GM12878 (cell line): ENCODE data around the gene PLAGL2. TPM values are rescaled to one million over a fixed set of nuclear protein-coding genes. Genes with fewer than 3 reads are reported as not detected.

ENCODE experiments used
- ATAC-seq: fragments of 200-7000 bp; cut with Tn5 transposase; 3 replicates; pipeline ENCODE4 v1.9.1; 2020; ENCODE audit warnings: mild to moderate bottlenecking, moderate library complexity
- BruUV-seq: library from RNA; stranded (reverse); fragments of 400-500 nt; replicated peaks from 2 replicates; lab custom pipeline; 2021; lab: Mats Ljungman, UMichigan
- CTCF ChIA-PET: fragments of 300-600 bp; sonication (Branson Sonifier 250); formaldehyde crosslinking; extraction: SDS; loops from one replicate; lab custom pipeline; 2021; ENCODE audit warnings: inconsistent platforms; lab: Yijun Ruan, JAX
- POLR2A ChIA-PET: fragments of 350-600 bp; formaldehyde crosslinking; extraction: SDS; loops from one replicate; lab custom pipeline; 2021; ENCODE audit warnings: inconsistent platforms; lab: Charles Lee
- RAD21 ChIA-PET: fragments of 300-600 bp; sonication (Branson Sonifier 250); formaldehyde crosslinking; loops from one replicate; lab custom pipeline; 2023; ENCODE audit warnings: antibody characterized with exemption; ENCODE audit not compliant: unreplicated experiment; lab: Charles Lee
- SMC1A ChIA-PET: fragments of 300-600 bp; sonication (Branson Sonifier 250); formaldehyde crosslinking; loops from one replicate; lab custom pipeline; 2023; ENCODE audit not compliant: unreplicated experiment, uncharacterized antibody; lab: Charles Lee
- DNase-seq: peaks from one replicate; pipeline ENCODE4 v3.0.0-alpha.2; 2011; ENCODE audit warnings: low read depth, low spot score
- FAIRE-seq: peaks from 3 replicates; lab custom pipeline; 2011; peaks lifted over from hg19 to GRCh38; lab: Jason Lieb, UNC
- H2AFZ ChIP-seq: 2 replicates; pipeline ENCODE4 v1.6.0; 2011; ENCODE audit warnings: low read depth, low read length, control low read depth; ENCODE audit not compliant: control insufficient read depth
- H3K27ac ChIP-seq: 2 replicates; pipeline ENCODE4 v1.5.1; 2011; ENCODE audit warnings: control low read depth; ENCODE audit not compliant: control insufficient read depth, insufficient read depth
- H3K27me3 ChIP-seq, 2 experiments: replicated peaks in 1 of 2; 2 replicates each; pipeline versions ENCODE4 v1.6.0 to v1.6.1; 2011; ENCODE audit warnings: low read length in 1 of 2; ENCODE audit not compliant: control insufficient read depth in 2 of 2, insufficient read depth in 2 of 2
- H3K36me3 ChIP-seq, 2 experiments: 2 replicates each; pipeline ENCODE4 v1.5.1; 2011; ENCODE audit warnings: low read length in 1 of 2; ENCODE audit not compliant: control insufficient read depth in 2 of 2, insufficient read depth in 2 of 2
- H3K4me1 ChIP-seq: 2 replicates; pipeline ENCODE4 v1.6.1; 2011; ENCODE audit warnings: mild to moderate bottlenecking, low read length, moderate library complexity, mixed read lengths; ENCODE audit not compliant: control insufficient read depth, insufficient read depth
- H3K4me2 ChIP-seq: 2 replicates; pipeline ENCODE4 v1.6.0; 2011; ENCODE audit warnings: control low read depth; ENCODE audit not compliant: control insufficient read depth, insufficient read depth
- H3K4me3 ChIP-seq: fragments of 200-600 bp; sonication (generic); 2 replicates; pipeline ENCODE4 v1.5.1; 2016
- H3K79me2 ChIP-seq: 2 replicates; pipeline ENCODE4 v1.6.0; 2011; ENCODE audit warnings: low read length; ENCODE audit not compliant: control insufficient read depth, insufficient read depth
- H3K9ac ChIP-seq: 2 replicates; pipeline ENCODE4 v1.8.0; 2011; ENCODE audit warnings: low read length, control low read depth, mixed read lengths; ENCODE audit not compliant: control insufficient read depth, insufficient read depth
- H3K9me3 ChIP-seq: replicated peaks from 3 replicates; pipeline ENCODE4 v1.5.1; 2011; ENCODE audit warnings: mild to moderate bottlenecking, low read length; ENCODE audit not compliant: control insufficient read depth, insufficient read depth
- H4K20me1 ChIP-seq: 2 replicates; pipeline ENCODE4 v1.6.0; 2011; ENCODE audit not compliant: control insufficient read depth, insufficient read depth
- CREB1 ChIP-seq: IDR thresholded peaks from 2 replicates; pipeline ENCODE4 v1.6.1; 2012; ENCODE audit warnings: low read depth, mild to moderate bottlenecking, inconsistent platforms
- MLLT1 ChIP-seq: fragments of 450-650 bp; IDR thresholded peaks from 2 replicates; pipeline ENCODE4 v1.6.1; 2016; ENCODE audit warnings: mild to moderate bottlenecking
- MYC ChIP-seq: IDR thresholded peaks from 2 replicates; pipeline ENCODE4 v1.6.1; 2011; ENCODE audit warnings: mild to moderate bottlenecking, low read length, moderate library complexity, inconsistent platforms; ENCODE audit not compliant: insufficient read depth, insufficient replicate concordance, insufficient read length, severe bottlenecking
- PAX8 ChIP-seq: fragments of 450-650 bp; IDR thresholded peaks from 2 replicates; pipeline ENCODE4 v1.6.1; 2017; ENCODE audit warnings: mild to moderate bottlenecking, moderate library complexity
- PML ChIP-seq: IDR thresholded peaks from 2 replicates; pipeline ENCODE4 v1.6.1; 2012; ENCODE audit warnings: low read length, inconsistent platforms
- POLR2A ChIP-seq: IDR thresholded peaks from 2 replicates; pipeline ENCODE4 v1.6.1; 2011; ENCODE audit warnings: low read depth, mild to moderate bottlenecking, low read length
- POLR2AphosphoS5 ChIP-seq: IDR thresholded peaks from 2 replicates; pipeline ENCODE4 v1.6.1; 2011; ENCODE audit warnings: mild to moderate bottlenecking, low read length, inconsistent platforms
- RAD21 ChIP-seq: IDR thresholded peaks from 2 replicates; pipeline ENCODE4 v1.6.1; 2011; ENCODE audit warnings: mild to moderate bottlenecking, low read depth, low read length, moderate library complexity; ENCODE audit not compliant: insufficient read depth
- RELA ChIP-seq: fragments of 450-650 bp; IDR thresholded peaks from 2 replicates; pipeline ENCODE4 v1.8.0; 2014; ENCODE audit warnings: borderline replicate concordance; ENCODE audit not compliant: partially characterized antibody
- SKIL ChIP-seq: fragments of 450-650 bp; IDR thresholded peaks from 2 replicates; pipeline ENCODE4 v1.6.1; 2017; ENCODE audit warnings: mild to moderate bottlenecking, low read depth, inconsistent platforms; ENCODE audit not compliant: poor library complexity, severe bottlenecking
- WGBS: methylation state at CpG from one replicate; pipeline ENCODE4 v1.1.6; 2016; ENCODE audit warnings: low lambda C conversion rate; ENCODE audit not compliant: insufficient replicate concordance, insufficient coverage; ENCODE audit errors: missing lambda C conversion rate; 5-methylcytosine and 5-hydroxymethylcytosine counted together
- in situ Hi-C: fragments of 300-500 bp; cut with MboI; formaldehyde crosslinking; loops from 9 replicates; pipeline ENCODE4 v1.14.3; 2018; ENCODE audit warnings: mixed read lengths
- intact Hi-C: fragments of 100-400 bp; cut with micrococcal nuclease; formaldehyde crosslinking; loops from one replicate; pipeline ENCODE4 v1.14.2; 2022; ENCODE audit not compliant: unreplicated experiment
- polyA plus RNA-seq, 11 experiments: library from polyadenylated mRNA; depleted of rRNA in 4 of 11; unstranded in 6 of 11; stranded (reverse) in 5 of 11; fragments of >200 nt; fragmentation: Nextera tagmentation in 4 of 11; fragmentation: Illumina TruSeq in 1 of 11; extraction: Ambion mirVana in 4 of 11; extraction: Trizol in 1 of 11; gene quantifications; 1 replicate in 1 of 11; 2 replicates in 10 of 11; pipeline versions ENCODE4 v1.2.1 to v1.2.3, GENCODE V29; 2011 to 2016; ENCODE audit warnings: inconsistent platforms in 2 of 11, missing spikeins in 2 of 11, low read depth in 1 of 11
- total RNA-seq, 4 experiments: library from RNA; depleted of rRNA in 3 of 4; stranded (reverse); fragments of >200 nt in 3 of 4; fragmentation: Illumina TruSeq in 1 of 4; extraction: Trizol in 1 of 4; gene quantifications; 2 replicates each; pipeline versions ENCODE4 v1.2.1 to v1.2.3, GENCODE V29; 2013 to 2021
- TF ChIP-seq, protein P1 (sequence below): fragments of 450-650 bp; IDR thresholded peaks from 2 replicates; pipeline ENCODE4 v1.6.1; 2017; ENCODE audit warnings: antibody characterized with exemption, mild to moderate bottlenecking, moderate library complexity

Gene PLAGL2
- total and polyA plus RNA-seq, 10 of the 15 experiments (the other 5 are each of a cell fraction or from before 2014, with no cell fraction given) = 4.4 to 32.3 (median 13.3) TPM

- in situ Hi-C loops = no loop called here
- no peak for FAIRE-seq
- peaks cover 20 to 40% of the 10 kb centered on the region in 2 experiments for H3K36me3 ChIP-seq
Observed at GRCh38 chr20:32195581-32195980, 12.0 kb downstream of the PLAGL2 start.

More at GRCh38 chr20:32195581-32195980, 12.0 kb downstream of the PLAGL2 start:
- ChIA-PET CTCF (no interaction called here), RAD21 (no interaction called here), POLR2A (no interaction called here), SMC1A (interaction anchor here (1.0 kb wide), 1 partner anchor 8 kb away, joined by 3 read pairs; no protein-coding TSS in a partner anchor)
- WGBS = 97% methylated on average over 7 of the region's 7 CpGs
- peaks cover 3% of the 10 kb centered on the region; the same call in 1 of the 2 replicates for H3K4me1 ChIP-seq
- DNase-seq = no peak
- no peaks in the 10 kb centered on the region for H3K9me3 ChIP-seq
- no peak for TF ChIP-seq PML
- no peak for TF ChIP-seq CREB1
- TF ChIP-seq PAX8 = no peak
- no peak for TF ChIP-seq SKIL
- TF ChIP-seq RELA = no peak
- no peak for TF ChIP-seq MYC
- TF ChIP-seq MLLT1 = no peak
- no peak for TF ChIP-seq RAD21
- peak; percentile 35; the same call in 1 of the 2 replicates for TF ChIP-seq POLR2A
- TF ChIP-seq POLR2AphosphoS5 = 0 out of 2 replicates have a peak, but pooled peaks have one; percentile 51
- TF ChIP-seq, protein P1, sequence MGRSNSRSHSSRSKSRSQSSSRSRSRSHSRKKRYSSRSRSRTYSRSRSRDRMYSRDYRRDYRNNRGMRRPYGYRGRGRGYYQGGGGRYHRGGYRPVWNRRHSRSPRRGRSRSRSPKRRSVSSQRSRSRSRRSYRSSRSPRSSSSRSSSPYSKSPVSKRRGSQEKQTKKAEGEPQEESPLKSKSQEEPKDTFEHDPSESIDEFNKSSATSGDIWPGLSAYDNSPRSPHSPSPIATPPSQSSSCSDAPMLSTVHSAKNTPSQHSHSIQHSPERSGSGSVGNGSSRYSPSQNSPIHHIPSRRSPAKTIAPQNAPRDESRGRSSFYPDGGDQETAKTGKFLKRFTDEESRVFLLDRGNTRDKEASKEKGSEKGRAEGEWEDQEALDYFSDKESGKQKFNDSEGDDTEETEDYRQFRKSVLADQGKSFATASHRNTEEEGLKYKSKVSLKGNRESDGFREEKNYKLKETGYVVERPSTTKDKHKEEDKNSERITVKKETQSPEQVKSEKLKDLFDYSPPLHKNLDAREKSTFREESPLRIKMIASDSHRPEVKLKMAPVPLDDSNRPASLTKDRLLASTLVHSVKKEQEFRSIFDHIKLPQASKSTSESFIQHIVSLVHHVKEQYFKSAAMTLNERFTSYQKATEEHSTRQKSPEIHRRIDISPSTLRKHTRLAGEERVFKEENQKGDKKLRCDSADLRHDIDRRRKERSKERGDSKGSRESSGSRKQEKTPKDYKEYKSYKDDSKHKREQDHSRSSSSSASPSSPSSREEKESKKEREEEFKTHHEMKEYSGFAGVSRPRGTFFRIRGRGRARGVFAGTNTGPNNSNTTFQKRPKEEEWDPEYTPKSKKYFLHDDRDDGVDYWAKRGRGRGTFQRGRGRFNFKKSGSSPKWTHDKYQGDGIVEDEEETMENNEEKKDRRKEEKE = no peak
- H3K4me2 ChIP-seq = no peak overlapping the region
- no peak overlapping the region for H3K4me3 ChIP-seq
- no peaks in the 10 kb centered on the region for H3K27me3 ChIP-seq
- BruUV-seq = no TSS peak
- H4K20me1 ChIP-seq = no peaks in the 10 kb centered on the region; the same call in 1 of the 2 replicates
- no peak overlapping the region for H3K27ac ChIP-seq
- H3K9ac ChIP-seq = no peak overlapping the region
- H2AFZ ChIP-seq = no peak overlapping the region
- H3K79me2 ChIP-seq = peaks cover 3% of the 10 kb centered on the region
- no peak for ATAC-seq
- intact Hi-C loops = no loop called here
